Measurements from ENCODE around the gene PRKCZ.

Gene PRKCZ

DNA sequence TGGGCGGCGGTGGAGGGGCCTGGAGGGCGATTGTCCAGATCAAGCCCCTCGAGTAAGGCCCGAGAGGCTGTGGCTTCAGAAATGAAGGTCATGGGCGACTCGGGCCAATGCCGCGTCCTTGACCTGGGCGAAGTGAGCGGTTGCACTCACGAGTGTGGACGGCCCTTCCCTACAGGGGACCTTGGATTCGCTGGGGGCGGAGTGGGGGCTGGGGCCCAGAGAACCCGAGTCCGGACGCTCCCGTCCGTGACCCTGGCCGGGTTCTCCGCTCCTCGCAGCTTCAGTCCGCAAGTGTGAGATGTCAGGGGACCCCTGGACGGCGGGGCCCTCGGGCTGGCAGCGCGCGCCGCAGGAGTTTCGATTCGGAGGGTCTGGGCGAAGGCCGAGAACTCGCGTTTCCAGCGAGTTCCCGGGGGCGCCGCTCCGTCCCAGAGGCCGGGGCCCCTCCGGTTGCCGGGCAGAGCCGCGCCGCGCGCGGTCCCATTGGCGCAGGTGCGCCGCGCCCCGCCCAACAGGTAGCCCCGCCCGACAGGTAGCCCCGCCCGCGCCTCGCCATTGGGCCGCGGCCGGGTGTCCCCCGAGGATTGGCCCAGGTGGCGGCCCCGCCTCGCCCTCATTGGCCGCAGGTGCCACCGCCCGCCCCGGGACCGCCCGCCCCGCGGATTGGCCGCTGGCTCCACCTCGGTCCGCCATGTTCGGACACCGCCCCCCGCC is at the start of gene PRKCZ:
TSS of gene PRKCZ (plus strand) at position 694 of the 714 bp plus-strand sequence. CDS start 220 bp downstream, outside the sequence.
- DNase-seq, result peak; percentile 77

DNA sequence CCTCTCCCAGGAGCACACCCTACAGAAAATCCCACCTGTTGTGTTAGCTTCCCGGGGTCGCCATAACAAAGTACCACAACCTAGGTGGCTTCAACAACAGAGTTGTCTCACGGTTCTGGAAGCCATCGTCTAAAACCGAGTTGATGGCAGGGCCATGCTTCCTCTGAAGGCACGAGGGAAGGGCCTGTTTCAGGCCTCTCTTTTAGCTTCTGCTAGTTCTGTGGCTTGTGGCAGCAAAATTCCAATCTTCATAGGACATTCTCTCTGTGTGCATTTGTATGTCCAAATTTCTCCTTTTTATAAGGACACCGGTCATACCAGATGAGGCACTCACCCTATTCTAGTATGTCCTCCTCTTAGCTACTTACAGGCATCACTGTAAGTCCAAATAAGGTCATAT is 49.8 kb upstream of the PRKCZ start:
- DNase-seq, result no peak

GRCh38 chr1:2000850-2001249 is 49.4 kb upstream of the PRKCZ start:
- no peak for DNase-seq

- DNase-seq, result no peak
These were observed 48.3 kb upstream of the PRKCZ start for GRCh38 chr1:2001773-2002411.

GRCh38 chr1:2003541-2004131 is 46.6 kb upstream of the PRKCZ start, which contains the start of gene CFAP74:
Gene CFAP74 (minus strand): TSS chr1:2003786. CDS start chr1:1990956, 12,830 bp downstream.
- peak; percentile 66 for DNase-seq

- DNase-seq, result no peak
These were observed 45.4 kb upstream of the PRKCZ start for GRCh38 chr1:2004856-2005255.

GRCh38 chr1:2009101-2010053 is 40.8 kb upstream of the PRKCZ start:
- DNase-seq, result no peak

- no peak for DNase-seq
These were observed 36.0 kb upstream of the PRKCZ start for GRCh38 chr1:2014181-2014580.

DNA sequence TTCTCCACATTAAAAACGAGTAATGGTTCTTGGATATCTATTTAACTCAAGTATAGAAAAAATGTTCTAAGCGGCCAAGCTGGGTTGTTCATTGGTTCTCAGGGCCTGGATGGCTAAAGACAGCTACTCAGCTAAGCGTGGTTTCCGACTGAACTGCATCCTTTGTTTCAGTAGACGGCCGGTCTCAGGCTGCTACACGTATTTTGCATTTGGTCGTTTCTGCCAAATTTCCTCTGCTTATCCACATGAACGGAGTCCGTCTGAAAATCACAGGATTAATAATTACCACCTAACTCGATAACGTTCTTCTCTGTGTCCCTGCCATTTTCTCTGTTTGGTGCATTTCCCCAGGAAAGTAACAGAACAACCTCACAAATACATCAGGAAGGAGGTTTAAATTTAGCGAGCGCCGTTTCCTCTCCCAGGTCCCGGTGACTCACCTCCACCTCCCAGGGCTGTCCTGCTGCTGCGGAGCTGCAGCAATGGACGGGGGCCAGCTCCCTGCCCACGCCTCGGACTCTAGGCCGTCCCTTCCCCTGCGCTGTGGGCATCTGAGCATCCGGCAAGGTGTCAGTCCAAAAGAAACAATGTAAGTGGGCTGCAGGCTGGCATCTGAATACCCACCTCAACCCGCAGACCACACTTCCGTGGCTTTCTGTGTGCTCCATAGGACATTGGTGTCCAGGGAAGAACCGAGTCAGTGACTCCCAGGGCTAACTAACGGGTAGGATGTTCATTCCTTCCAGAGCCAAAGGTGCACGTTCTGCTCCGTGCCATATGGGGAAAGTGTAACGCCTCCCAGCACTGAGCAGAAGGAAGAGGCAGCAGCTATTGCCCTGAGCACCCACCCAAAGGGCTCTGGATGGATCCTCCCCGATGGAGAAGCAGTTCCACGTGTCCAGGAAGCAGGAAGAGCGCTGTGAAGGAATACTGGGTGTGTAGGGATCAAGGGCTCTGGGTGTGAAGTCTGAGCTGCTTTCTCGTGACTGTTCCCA is 35.2 kb upstream of the PRKCZ start:
- no peak for DNase-seq

DNA sequence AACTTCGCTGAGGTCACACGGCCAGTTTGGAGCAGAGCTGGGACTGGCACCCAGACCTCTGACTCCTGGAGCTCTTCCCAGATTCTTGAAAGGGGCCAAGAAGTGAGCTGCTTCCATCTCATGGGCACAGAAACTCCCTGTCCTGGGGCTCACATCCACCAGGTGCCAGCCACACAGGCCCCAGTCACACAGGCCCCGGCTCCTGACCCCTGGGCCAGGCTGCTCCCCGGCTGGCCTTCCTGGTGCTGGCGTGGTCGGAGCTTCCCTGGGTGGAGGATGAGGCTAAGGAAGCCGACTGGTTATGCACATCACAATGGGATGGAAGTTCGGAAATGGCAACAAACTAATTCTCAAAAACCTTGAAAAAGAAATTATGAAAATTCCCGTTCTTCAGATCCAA is 34.1 kb upstream of the PRKCZ start:
- DNase-seq, result no peak

GRCh38 chr1:2018217-2019171 is 31.7 kb upstream of the PRKCZ start:
- DNase-seq, result no peak

DNA sequence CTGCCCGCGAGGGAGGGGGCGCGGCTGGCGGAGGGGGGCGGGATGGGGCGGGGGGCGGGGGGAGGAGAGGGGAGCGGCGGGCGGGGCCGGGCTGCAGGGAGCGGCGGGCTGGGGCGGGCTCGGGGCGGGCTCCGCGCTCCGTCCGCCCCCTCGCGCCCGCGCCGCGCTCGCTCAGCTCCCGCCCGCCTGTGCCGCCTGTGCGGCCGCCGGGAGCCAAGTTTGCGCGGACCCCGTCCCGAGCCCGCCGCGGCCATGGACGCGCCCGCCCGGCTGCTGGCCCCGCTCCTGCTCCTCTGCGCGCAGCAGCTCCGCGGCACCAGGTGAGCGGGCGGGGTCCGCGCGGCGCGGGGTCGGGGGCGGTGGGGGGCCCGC is 31.1 kb upstream of the PRKCZ start, which contains the start of gene GABRD:
TSS of gene GABRD (plus strand) at position 174 of the 372 bp plus-strand sequence. CDS start at position 253, 79 bp downstream.
- DNase-seq, result peak; percentile 60

- no peak for DNase-seq
These were observed 30.5 kb upstream of the PRKCZ start for GRCh38 chr1:2019571-2020309.

DNA sequence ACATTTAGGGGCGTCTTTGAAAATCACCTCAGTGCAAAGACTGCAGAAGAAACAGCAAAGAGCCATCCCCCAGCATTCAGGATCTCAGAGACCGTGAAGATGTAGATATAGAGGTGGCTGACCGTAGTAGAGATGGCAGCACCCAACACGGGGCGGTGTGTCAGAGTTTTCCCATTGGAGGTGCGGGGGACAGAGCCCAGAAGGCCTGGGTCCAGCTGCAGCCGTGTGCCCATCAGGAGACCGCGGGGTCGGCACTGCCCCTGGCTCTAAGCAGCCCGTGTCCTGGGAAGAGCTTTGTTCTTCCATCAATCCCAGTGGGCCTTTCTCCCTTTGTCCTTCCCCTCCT is 29.9 kb upstream of the PRKCZ start:
- no peak for DNase-seq

DNA sequence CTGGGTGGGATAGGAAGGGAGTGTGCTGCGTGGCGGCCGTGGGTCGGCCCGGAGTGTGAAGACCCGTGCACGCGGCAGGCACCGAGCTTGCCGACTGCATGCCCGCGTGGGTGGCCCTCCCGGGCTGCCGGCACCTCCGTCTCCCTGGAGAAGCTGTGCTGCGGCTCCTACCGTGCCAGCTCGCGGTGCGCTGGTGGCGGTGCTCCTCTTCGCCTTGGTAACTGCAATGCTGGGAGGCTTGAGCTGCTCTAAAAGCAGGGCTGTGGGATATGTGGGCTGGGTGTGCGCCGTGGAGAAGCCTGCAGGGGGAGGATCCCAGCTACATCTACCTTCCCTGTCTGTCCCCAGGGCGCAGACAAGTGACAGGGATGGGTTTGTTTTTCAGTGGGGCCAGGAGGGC is 28.7 kb upstream of the PRKCZ start:
- DNase-seq, result no peak

- no peak for DNase-seq
These were observed 28.0 kb upstream of the PRKCZ start for GRCh38 chr1:2022063-2022770.

- no peak for DNase-seq
These were observed 27.0 kb upstream of the PRKCZ start for GRCh38 chr1:2023187-2023586.

DNA sequence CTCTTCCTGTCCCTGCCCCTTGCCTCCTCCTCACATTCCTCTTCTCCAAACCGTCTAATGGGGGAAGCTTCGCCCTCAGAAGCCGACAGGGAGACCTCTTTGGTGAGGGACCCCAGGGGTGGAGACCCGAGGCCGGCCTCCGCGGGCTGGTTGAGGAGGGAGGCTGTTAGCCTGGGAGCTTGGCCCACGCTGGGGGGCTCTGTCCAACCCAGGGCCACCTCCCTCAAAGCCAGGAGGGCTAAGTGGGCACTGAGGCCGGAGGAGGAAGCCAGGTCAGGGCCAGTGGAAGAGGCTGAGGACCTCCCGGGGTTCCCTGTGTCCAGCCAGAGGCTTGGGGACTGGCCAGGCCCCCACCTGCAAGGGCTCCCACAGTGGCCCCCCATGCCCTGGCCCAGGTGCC is 25.8 kb upstream of the PRKCZ start:
- DNase-seq, result no peak

GRCh38 chr1:2024887-2025286 is 25.3 kb upstream of the PRKCZ start:
- no peak for DNase-seq

Data from hematopoietic multipotent progenitor cell treated with erythropoietin and hydrocortisone succinate and interleukin-3 and kit ligand, for 4 days (in vitro differentiated cells).